Prostate gland (tissue), 2 donors: ENCODE measurements around the gene NRXN3.

Experiments used
- CTCF ChIP-seq, 4 experiments: fragments of 200-600 bp in 2 of 4; fragments of 450-650 bp in 2 of 4; sonication (generic) in 2 of 4; IDR thresholded peaks; 1 replicate in 3 of 4; 2 replicates in 1 of 4; pipeline ENCODE4 v1.5.1; 2016 to 2019; ENCODE audit warnings: antibody characterized with exemption in 4 of 4, mild to moderate bottlenecking in 2 of 4, moderate library complexity in 2 of 4
- POLR2A ChIP-seq: fragments of 450-650 bp; IDR thresholded peaks from one replicate; pipeline ENCODE4 v1.6.1; 2016; ENCODE audit warnings: antibody characterized with exemption, mild to moderate bottlenecking
- POLR2AphosphoS5 ChIP-seq: sonication (generic); formaldehyde crosslinking; IDR thresholded peaks from one replicate; pipeline ENCODE4 v1.6.1; 2017; ENCODE audit warnings: antibody characterized with exemption

- TF ChIP-seq POLR2AphosphoS5, result no peak
- no peak for TF ChIP-seq CTCF (IDR thresholded peaks at IDR 0.05)
- TF ChIP-seq POLR2A, result no peak
These were observed 1295.5 kb downstream of the NRXN3 start for GRCh38 chr14:79465651-79466050.
